Naive B cell (primary cell): ENCODE measurements around the gene PLSCR2. TPM values are rescaled to one million over a fixed set of nuclear protein-coding genes. Genes with fewer than 3 reads are reported as not detected.
"Not testable (repeated sequence)": the region's sequence is repeated elsewhere in the genome, so short reads cannot be mapped to it uniquely, and the experiment has no call there.

ENCODE experiments used
- ATAC-seq, 2 donors: fragments of 150-1000 bp; cut with Tn5 transposase; 2 replicates each; pipeline ENCODE4 v1.10.0; 2021; ENCODE audit warnings: low read depth in 2 of 2, mild to moderate bottlenecking in 2 of 2, moderate library complexity in 2 of 2
- DNase-seq: peaks from one replicate; pipeline ENCODE4 v3.0.0; 2022
- H3K27ac Mint-ChIP-seq, 6 donors: one replicate each; pipeline ENCODE4 v1.8.0; 2020 to 2022; ENCODE audit warnings: mild to moderate bottlenecking in 6 of 6, mixed read lengths in 6 of 6, moderate library complexity in 5 of 6, inconsistent platforms in 2 of 6
- H3K27me3 Mint-ChIP-seq, 3 donors: one replicate each; pipeline ENCODE4 v1.8.0; 2021 to 2022; ENCODE audit warnings: mixed read lengths in 3 of 3, mild to moderate bottlenecking in 1 of 3
- H3K36me3 Mint-ChIP-seq, 2 donors: one replicate each; pipeline ENCODE4 v1.8.0; 2020 to 2022; ENCODE audit warnings: mixed read lengths in 2 of 2, inconsistent platforms in 1 of 2, mild to moderate bottlenecking in 1 of 2
- H3K4me1 Mint-ChIP-seq, 3 donors: one replicate each; pipeline ENCODE4 v1.8.0; 2020 to 2022; ENCODE audit warnings: mixed read lengths in 3 of 3, inconsistent platforms in 1 of 3, mild to moderate bottlenecking in 1 of 3, moderate library complexity in 1 of 3
- H3K4me3 Mint-ChIP-seq, 8 donors: one replicate each; pipeline ENCODE4 v1.8.0; 2020 to 2022; ENCODE audit warnings: mild to moderate bottlenecking in 8 of 8, mixed read lengths in 8 of 8, moderate library complexity in 8 of 8, inconsistent platforms in 2 of 8
- H3K9me3 Mint-ChIP-seq, 7 donors: one replicate each; pipeline ENCODE4 v1.8.0; 2020 to 2022; ENCODE audit warnings: mixed read lengths in 7 of 7, mild to moderate bottlenecking in 5 of 7, inconsistent platforms in 2 of 7, moderate library complexity in 1 of 7
- polyA plus RNA-seq, 6 donors: library from polyadenylated mRNA; unstranded; fragments of 300-500 nt; fragmentation: Illumina TruSeq; gene quantifications; one replicate each; pipeline ENCODE4 v1.2.3, GENCODE V29; 2021; ENCODE audit warnings: low read depth in 6 of 6

PLSCR2 gene
- polyA plus RNA-seq, 6 donors from 2014 or later: not detected

GRCh38 chr3:146498002-146498736, 28.8 kb upstream of the PLSCR2 start:
- Mint-ChIP-seq H3K27ac (no peak overlapping the region), H3K27me3 (peaks cover 0 to 4% (median 0%) of the 10 kb centered on the region in 3 donors), H3K9me3 (peaks cover 0 to 7% (median 5%) of the 10 kb centered on the region in 7 donors), H3K4me1 (no peaks in the 10 kb centered on the region), H3K4me3 (peak overlapping the region in 6 of 8 donors; percentile 21 to 77 (median 47)), H3K36me3 (no peaks in the 10 kb centered on the region)
- no peak for ATAC-seq
- DNase-seq: no peak

- H3K27ac Mint-ChIP-seq, H3K4me1 Mint-ChIP-seq, H3K36me3 Mint-ChIP-seq, H3K4me3 Mint-ChIP-seq, H3K27me3 Mint-ChIP-seq, DNase-seq, ATAC-seq: not testable (repeated sequence)
- H3K9me3 Mint-ChIP-seq: peaks cover 0 to 16% (median 5%) of the 10 kb centered on the region in 7 donors
These were observed 27.9 kb upstream of the PLSCR2 start for GRCh38 chr3:146497145-146497843.

GRCh38 chr3:146496726-146497125, 27.4 kb upstream of the PLSCR2 start:
- no peaks in the 10 kb centered on the region for H3K4me1 Mint-ChIP-seq
- peaks cover 0 to 21% (median 5%) of the 10 kb centered on the region in 7 donors for H3K9me3 Mint-ChIP-seq
- no peak overlapping the region for H3K4me3 Mint-ChIP-seq
- ATAC-seq (no peak), DNase-seq (no peak)
- peaks cover 4 to 10% (median 8%) of the 10 kb centered on the region in 3 donors for H3K27me3 Mint-ChIP-seq
- no peak overlapping the region for H3K27ac Mint-ChIP-seq
- no peaks in the 10 kb centered on the region for H3K36me3 Mint-ChIP-seq

GRCh38 chr3:146496251-146496650, 26.9 kb upstream of the PLSCR2 start:
- Mint-ChIP-seq H3K9me3 (peaks cover 0 to 26% (median 5%) of the 10 kb centered on the region in 7 donors), H3K4me1 (no peaks in the 10 kb centered on the region), H3K27me3 (peaks cover 4 to 10% (median 8%) of the 10 kb centered on the region in 3 donors), H3K4me3 (no peak overlapping the region), H3K36me3 (no peaks in the 10 kb centered on the region), H3K27ac (no peak overlapping the region)
- no peak for ATAC-seq
- DNase-seq: no peak

GRCh38 chr3:146493761-146494160, 24.4 kb upstream of the PLSCR2 start:
- H3K27me3 Mint-ChIP-seq: peaks cover 7 to 10% (median 8%) of the 10 kb centered on the region in 3 donors
- H3K4me3 Mint-ChIP-seq: no peak overlapping the region
- DNase-seq (no peak), ATAC-seq (no peak)
- H3K9me3 Mint-ChIP-seq: peaks cover 4 to 46% (median 10%) of the 10 kb centered on the region in 7 donors
- H3K4me1 Mint-ChIP-seq: no peaks in the 10 kb centered on the region
- H3K36me3 Mint-ChIP-seq: no peaks in the 10 kb centered on the region
- H3K27ac Mint-ChIP-seq: no peak overlapping the region

GRCh38 chr3:146493221-146493620, 23.9 kb upstream of the PLSCR2 start:
- Mint-ChIP-seq H3K4me1 (no peaks in the 10 kb centered on the region), H3K27ac (no peak overlapping the region), H3K27me3 (peaks cover 8 to 10% (median 8%) of the 10 kb centered on the region in 3 donors), H3K36me3 (no peaks in the 10 kb centered on the region), H3K4me3 (no peak overlapping the region), H3K9me3 (peaks cover 5 to 48% (median 10%) of the 10 kb centered on the region in 7 donors)
- DNase-seq: no peak
- ATAC-seq: no peak

- H3K36me3 Mint-ChIP-seq: no peaks in the 10 kb centered on the region
- H3K4me1 Mint-ChIP-seq: no peaks in the 10 kb centered on the region
- H3K4me3 Mint-ChIP-seq: no peak overlapping the region
- H3K27me3 Mint-ChIP-seq: peaks cover 8 to 16% (median 8%) of the 10 kb centered on the region in 3 donors
- no peak overlapping the region for H3K27ac Mint-ChIP-seq
- DNase-seq (no peak), ATAC-seq (no peak)
- H3K9me3 Mint-ChIP-seq: peaks cover 7 to 46% (median 10%) of the 10 kb centered on the region in 7 donors
These were observed 21.9 kb upstream of the PLSCR2 start for GRCh38 chr3:146491303-146491702.

GRCh38 chr3:146485297-146485696, 15.9 kb upstream of the PLSCR2 start:
- peak overlapping the region in 1 of 6 donors; percentile 7 for H3K27ac Mint-ChIP-seq
- H3K4me3 Mint-ChIP-seq: no peak overlapping the region
- H3K9me3 Mint-ChIP-seq: peaks cover 9 to 43% (median 17%) of the 10 kb centered on the region in 7 donors
- ATAC-seq: no peak
- H3K36me3 Mint-ChIP-seq: peaks cover 0 to 10% of the 10 kb centered on the region in 2 donors
- no peaks in the 10 kb centered on the region for H3K4me1 Mint-ChIP-seq
- peaks cover 4 to 43% (median 23%) of the 10 kb centered on the region in 3 donors for H3K27me3 Mint-ChIP-seq
- no peak for DNase-seq

- H3K4me3 Mint-ChIP-seq: no peak overlapping the region
- ATAC-seq (no peak), DNase-seq (no peak)
- no peak overlapping the region for H3K27ac Mint-ChIP-seq
- H3K36me3 Mint-ChIP-seq: peaks cover 0 to 10% of the 10 kb centered on the region in 2 donors
- H3K27me3 Mint-ChIP-seq: peaks cover 0 to 39% (median 17%) of the 10 kb centered on the region in 3 donors
- peaks cover 0 to 7% (median 0%) of the 10 kb centered on the region in 7 donors for H3K9me3 Mint-ChIP-seq
- H3K4me1 Mint-ChIP-seq: no peaks in the 10 kb centered on the region
These were observed 6.9 kb upstream of the PLSCR2 start for GRCh38 chr3:146476094-146476740.

GRCh38 chr3:146474976-146475375, 5.6 kb upstream of the PLSCR2 start:
- H3K9me3 Mint-ChIP-seq, H3K36me3 Mint-ChIP-seq, H3K4me3 Mint-ChIP-seq, H3K27ac Mint-ChIP-seq, ATAC-seq, DNase-seq, H3K4me1 Mint-ChIP-seq: not testable (repeated sequence)
- H3K27me3 Mint-ChIP-seq: peaks cover 0 to 33% (median 16%) of the 10 kb centered on the region in 3 donors

- no peaks in the 10 kb centered on the region for H3K36me3 Mint-ChIP-seq
- ATAC-seq (no peak), DNase-seq (no peak)
- H3K9me3 Mint-ChIP-seq: no peaks in the 10 kb centered on the region
- H3K4me1 Mint-ChIP-seq: peaks cover 0 to 10% (median 4%) of the 10 kb centered on the region in 3 donors
- H3K4me3 Mint-ChIP-seq: no peak overlapping the region
- H3K27ac Mint-ChIP-seq: no peak overlapping the region
- peaks cover 0 to 21% (median 5%) of the 10 kb centered on the region in 3 donors for H3K27me3 Mint-ChIP-seq
These were observed 4.4 kb upstream of the PLSCR2 start for GRCh38 chr3:146473726-146474125.

GRCh38 chr3:146472611-146473010, 3.2 kb upstream of the PLSCR2 start:
- H3K27me3 Mint-ChIP-seq: peaks cover 0 to 11% (median under 1%) of the 10 kb centered on the region in 3 donors
- no peak overlapping the region for H3K4me3 Mint-ChIP-seq
- no peaks in the 10 kb centered on the region for H3K9me3 Mint-ChIP-seq
- H3K27ac Mint-ChIP-seq: no peak overlapping the region
- peaks cover 0 to 11% (median 5%) of the 10 kb centered on the region in 3 donors for H3K4me1 Mint-ChIP-seq
- DNase-seq (no peak), ATAC-seq (no peak)
- no peaks in the 10 kb centered on the region for H3K36me3 Mint-ChIP-seq

- no peaks in the 10 kb centered on the region for H3K36me3 Mint-ChIP-seq
- peaks cover 0 to 10% (median 0%) of the 10 kb centered on the region in 3 donors for H3K27me3 Mint-ChIP-seq
- peaks cover 0 to 11% (median 5%) of the 10 kb centered on the region in 3 donors for H3K4me1 Mint-ChIP-seq
- peak overlapping the region in 1 of 6 donors; percentile 83 for H3K27ac Mint-ChIP-seq
- ATAC-seq (no peak), DNase-seq (no peak)
- H3K9me3 Mint-ChIP-seq: no peaks in the 10 kb centered on the region
- peak overlapping the region in 3 of 8 donors; percentile 80 to 84 (median 84) for H3K4me3 Mint-ChIP-seq
These were observed 1.7 kb upstream of the PLSCR2 start for GRCh38 chr3:146471012-146471411.
